ENCODE results near the gene PSMA6. TPM values are rescaled to one million over a fixed set of nuclear protein-coding genes. Genes with fewer than 3 reads are reported as not detected.
"Not testable (repeated sequence)": the region's sequence is repeated elsewhere in the genome, so short reads cannot be mapped to it uniquely, and the experiment has no call there.

Gene PSMA6
- polyA plus RNA-seq (2012; ENCODE audit: low read depth, missing spikeins): 354 TPM

- FAIRE-seq (peak; percentile 92), DNase-seq (ENCODE audit: insufficient read length, low spot score) (peak; percentile 74)
- no peak for TF ChIP-seq SPI1 (IDR thresholded peaks at IDR 0.05; ENCODE audit: low read depth, low read length)
- no peak for TF ChIP-seq PAX5 (IDR thresholded peaks at IDR 0.05; ENCODE audit: insufficient read depth, low read length, severe bottlenecking)
- TF ChIP-seq POLR2A (IDR thresholded peaks at IDR 0.05; ENCODE audit: low read depth, low read length): peak; percentile 82
- TF ChIP-seq POLR2AphosphoS5 (IDR thresholded peaks at IDR 0.05; ENCODE audit: low read depth, low read length): peak; percentile 87
- peak; percentile 69; the same call in 1 of the 2 replicates for TF ChIP-seq TAF1 (IDR thresholded peaks at IDR 0.05; ENCODE audit: low read depth, low read length)
- TF ChIP-seq POU2F2 (IDR thresholded peaks at IDR 0.05; ENCODE audit: low read depth, low read length): peak; percentile 82; the same call in 1 of the 2 replicates
These were observed at the start of gene PSMA6 for GRCh38 chr14:35292051-35292769. Gene PSMA6 (plus strand): TSS chr14:35292382. CDS start chr14:35292477, 95 bp downstream.

GRCh38 chr14:35242599-35243311 lies 49.4 kb upstream of the PSMA6 start:
- FAIRE-seq (peak; percentile 9), DNase-seq (ENCODE audit: insufficient read length, low spot score) (no peak)
- TF ChIP-seq PAX5 (IDR thresholded peaks at IDR 0.05; ENCODE audit: insufficient read depth, low read length, severe bottlenecking) (no peak), SPI1 (IDR thresholded peaks at IDR 0.05; ENCODE audit: low read depth, low read length) (no peak), POLR2AphosphoS5 (IDR thresholded peaks at IDR 0.05; ENCODE audit: low read depth, low read length) (no peak), TAF1 (IDR thresholded peaks at IDR 0.05; ENCODE audit: low read depth, low read length) (no peak), POLR2A (IDR thresholded peaks at IDR 0.05; ENCODE audit: low read depth, low read length) (no peak), POU2F2 (IDR thresholded peaks at IDR 0.05; ENCODE audit: low read depth, low read length) (no peak)

- no peak for TF ChIP-seq POLR2AphosphoS5 (IDR thresholded peaks at IDR 0.05; ENCODE audit: low read depth, low read length)
- no peak for TF ChIP-seq TAF1 (IDR thresholded peaks at IDR 0.05; ENCODE audit: low read depth, low read length)
- no peak for TF ChIP-seq SPI1 (IDR thresholded peaks at IDR 0.05; ENCODE audit: low read depth, low read length)
- TF ChIP-seq POLR2A (IDR thresholded peaks at IDR 0.05; ENCODE audit: low read depth, low read length): no peak
- no peak for TF ChIP-seq POU2F2 (IDR thresholded peaks at IDR 0.05; ENCODE audit: low read depth, low read length)
- TF ChIP-seq PAX5 (IDR thresholded peaks at IDR 0.05; ENCODE audit: insufficient read depth, low read length, severe bottlenecking): no peak
- FAIRE-seq (no peak), DNase-seq (ENCODE audit: insufficient read length, low spot score) (no peak)
These were observed 48.2 kb upstream of the PSMA6 start for GRCh38 chr14:35243956-35244355.

- TF ChIP-seq POLR2AphosphoS5 (IDR thresholded peaks at IDR 0.05; ENCODE audit: low read depth, low read length) (no peak), POLR2A (IDR thresholded peaks at IDR 0.05; ENCODE audit: low read depth, low read length) (no peak), PAX5 (IDR thresholded peaks at IDR 0.05; ENCODE audit: insufficient read depth, low read length, severe bottlenecking) (no peak), TAF1 (IDR thresholded peaks at IDR 0.05; ENCODE audit: low read depth, low read length) (no peak), POU2F2 (IDR thresholded peaks at IDR 0.05; ENCODE audit: low read depth, low read length) (no peak), SPI1 (IDR thresholded peaks at IDR 0.05; ENCODE audit: low read depth, low read length) (no peak)
- no peak for FAIRE-seq
- no peak for DNase-seq (ENCODE audit: insufficient read length, low spot score)
These were observed 47.6 kb upstream of the PSMA6 start for GRCh38 chr14:35244542-35244941.

DNA sequence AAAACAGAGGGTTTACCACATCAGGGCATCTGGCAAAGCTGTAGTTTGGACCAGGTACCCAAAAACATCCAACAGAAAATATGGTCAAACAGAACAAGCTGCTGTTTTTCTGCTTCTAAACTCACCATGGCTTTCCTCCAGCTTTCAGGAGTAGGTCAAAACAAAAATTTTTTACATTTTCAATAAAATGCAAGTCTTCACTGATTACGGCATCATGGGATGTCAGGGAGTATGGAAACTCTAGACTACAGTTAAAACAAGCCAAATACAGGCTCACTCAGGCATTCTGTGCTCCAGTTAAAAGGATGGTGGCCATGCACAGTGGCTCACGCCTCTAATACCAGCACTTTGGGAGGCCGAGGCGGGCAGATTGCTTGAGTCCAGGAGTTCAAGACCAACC lies 47.1 kb upstream of the PSMA6 start:
- TF ChIP-seq SPI1 (IDR thresholded peaks at IDR 0.05; ENCODE audit: low read depth, low read length) (no peak), POU2F2 (IDR thresholded peaks at IDR 0.05; ENCODE audit: low read depth, low read length) (no peak), PAX5 (IDR thresholded peaks at IDR 0.05; ENCODE audit: insufficient read depth, low read length, severe bottlenecking) (no peak), POLR2AphosphoS5 (IDR thresholded peaks at IDR 0.05; ENCODE audit: low read depth, low read length) (no peak), TAF1 (IDR thresholded peaks at IDR 0.05; ENCODE audit: low read depth, low read length) (no peak), POLR2A (IDR thresholded peaks at IDR 0.05; ENCODE audit: low read depth, low read length) (no peak)
- DNase-seq (ENCODE audit: insufficient read length, low spot score): no peak
- FAIRE-seq: no peak

DNA sequence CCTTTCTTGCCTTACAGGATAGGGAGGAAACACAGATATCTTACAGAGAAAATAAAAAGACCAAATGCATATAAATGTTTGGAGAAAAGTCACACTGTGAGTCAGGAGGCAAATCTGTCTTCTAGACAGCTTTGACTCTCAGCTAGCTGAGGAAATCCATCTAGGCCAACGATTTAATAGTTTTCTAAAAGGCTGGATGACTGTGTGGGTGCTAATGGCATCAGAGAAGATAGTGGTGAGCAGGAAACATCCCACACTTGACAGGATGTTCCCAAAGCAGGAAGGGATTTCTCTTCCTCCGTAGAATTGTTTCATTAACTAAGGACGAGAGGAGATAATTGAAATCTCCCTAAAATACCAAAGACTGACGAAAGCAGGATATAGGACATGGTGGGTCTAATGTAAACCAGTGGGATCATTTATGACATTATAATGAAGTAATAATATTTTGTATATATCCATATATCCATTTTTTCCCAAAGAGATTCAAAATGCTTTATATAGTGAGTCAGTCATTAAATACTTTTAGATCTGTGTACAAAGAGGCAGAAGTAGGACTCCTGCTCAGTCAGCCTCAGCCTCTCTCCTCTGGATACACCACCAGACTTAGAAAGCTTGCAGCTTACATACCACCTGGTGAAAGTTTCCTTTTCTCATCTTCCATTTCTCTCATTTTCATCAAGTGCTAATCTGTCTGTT lies 44.3 kb upstream of the PSMA6 start:
- TF ChIP-seq PAX5 (IDR thresholded peaks at IDR 0.05; ENCODE audit: insufficient read depth, low read length, severe bottlenecking) (no peak), SPI1 (IDR thresholded peaks at IDR 0.05; ENCODE audit: low read depth, low read length) (no peak), TAF1 (IDR thresholded peaks at IDR 0.05; ENCODE audit: low read depth, low read length) (no peak), POU2F2 (IDR thresholded peaks at IDR 0.05; ENCODE audit: low read depth, low read length) (no peak), POLR2AphosphoS5 (IDR thresholded peaks at IDR 0.05; ENCODE audit: low read depth, low read length) (no peak)
- DNase-seq (ENCODE audit: insufficient read length, low spot score): no peak
- FAIRE-seq: no peak

- no peak for TF ChIP-seq POLR2A (IDR thresholded peaks at IDR 0.05; ENCODE audit: low read depth, low read length)
- no peak for TF ChIP-seq POLR2AphosphoS5 (IDR thresholded peaks at IDR 0.05; ENCODE audit: low read depth, low read length)
- TF ChIP-seq TAF1 (IDR thresholded peaks at IDR 0.05; ENCODE audit: low read depth, low read length): no peak
- TF ChIP-seq SPI1 (IDR thresholded peaks at IDR 0.05; ENCODE audit: low read depth, low read length): no peak
- no peak for TF ChIP-seq POU2F2 (IDR thresholded peaks at IDR 0.05; ENCODE audit: low read depth, low read length)
- no peak for TF ChIP-seq PAX5 (IDR thresholded peaks at IDR 0.05; ENCODE audit: insufficient read depth, low read length, severe bottlenecking)
- FAIRE-seq (peak; percentile 62), DNase-seq (ENCODE audit: insufficient read length, low spot score) (no peak)
These were observed 43.8 kb upstream of the PSMA6 start for GRCh38 chr14:35248476-35248788.

DNA sequence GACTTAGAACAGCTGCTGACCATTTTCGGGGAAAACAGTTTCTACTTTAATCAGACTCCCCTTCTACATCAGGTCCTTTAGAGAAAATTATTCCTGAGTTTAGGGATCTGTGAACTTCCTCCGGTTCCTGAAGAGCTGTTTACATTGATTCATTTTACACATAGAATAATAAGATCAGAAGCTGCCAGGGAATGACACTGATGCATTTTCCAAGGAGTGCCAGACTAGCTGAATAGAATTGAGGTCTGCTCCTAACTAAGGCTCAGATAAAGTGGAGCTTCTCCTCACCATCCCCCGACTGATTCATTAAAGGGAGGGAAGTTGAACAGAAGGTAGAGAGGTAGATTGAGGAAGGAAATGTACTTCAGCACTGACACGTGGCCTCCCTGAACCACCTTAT lies 41.9 kb upstream of the PSMA6 start:
- DNase-seq (ENCODE audit: insufficient read length, low spot score) (no peak), FAIRE-seq (no peak)
- no peak for TF ChIP-seq PAX5 (IDR thresholded peaks at IDR 0.05; ENCODE audit: insufficient read depth, low read length, severe bottlenecking)
- TF ChIP-seq SPI1 (IDR thresholded peaks at IDR 0.05; ENCODE audit: low read depth, low read length): no peak
- no peak for TF ChIP-seq POU2F2 (IDR thresholded peaks at IDR 0.05; ENCODE audit: low read depth, low read length)
- TF ChIP-seq TAF1 (IDR thresholded peaks at IDR 0.05; ENCODE audit: low read depth, low read length): no peak
- TF ChIP-seq POLR2A (IDR thresholded peaks at IDR 0.05; ENCODE audit: low read depth, low read length): no peak
- TF ChIP-seq POLR2AphosphoS5 (IDR thresholded peaks at IDR 0.05; ENCODE audit: low read depth, low read length): no peak

GRCh38 chr14:35252451-35252868 lies 39.7 kb upstream of the PSMA6 start:
- TF ChIP-seq POU2F2 (IDR thresholded peaks at IDR 0.05; ENCODE audit: low read depth, low read length) (no peak), TAF1 (IDR thresholded peaks at IDR 0.05; ENCODE audit: low read depth, low read length) (no peak), PAX5 (IDR thresholded peaks at IDR 0.05; ENCODE audit: insufficient read depth, low read length, severe bottlenecking) (no peak), POLR2A (IDR thresholded peaks at IDR 0.05; ENCODE audit: low read depth, low read length) (no peak), POLR2AphosphoS5 (IDR thresholded peaks at IDR 0.05; ENCODE audit: low read depth, low read length) (no peak), SPI1 (IDR thresholded peaks at IDR 0.05; ENCODE audit: low read depth, low read length) (no peak)
- DNase-seq (ENCODE audit: insufficient read length, low spot score) (no peak), FAIRE-seq (no peak)

DNA sequence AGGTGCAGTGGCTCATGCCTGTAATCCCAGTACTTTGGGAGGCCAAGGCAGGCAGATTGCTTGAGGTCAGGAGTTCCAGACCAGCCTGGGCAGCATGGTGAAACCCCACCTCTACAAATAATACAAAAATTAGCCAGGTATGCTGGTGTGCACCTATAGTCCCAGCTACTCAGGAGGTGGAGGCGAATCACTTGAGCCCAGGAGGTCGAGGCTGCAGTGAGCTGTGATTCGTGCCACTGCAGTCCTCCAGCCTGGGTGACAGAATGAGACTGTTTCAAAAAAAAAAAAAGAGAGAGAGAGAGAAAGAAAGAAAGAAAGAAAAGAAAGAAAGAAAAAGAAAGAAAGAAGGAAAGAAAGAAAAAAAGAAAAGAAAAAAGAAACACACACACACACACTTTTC lies 39.1 kb upstream of the PSMA6 start:
- not testable (repeated sequence) for DNase-seq (ENCODE audit: insufficient read length, low spot score); FAIRE-seq

GRCh38 chr14:35254034-35254622 lies 38.1 kb upstream of the PSMA6 start:
- FAIRE-seq; DNase-seq (ENCODE audit: insufficient read length, low spot score): not testable (repeated sequence)
